T-cell (primary cell): Measurements from ENCODE around the gene SLAMF6. TPM values are rescaled to one million over a fixed set of nuclear protein-coding genes. Genes with fewer than 3 reads are reported as not detected.

Source experiments
- ATAC-seq, 4 experiments: fragments of 200-7000 bp in 3 of 4; fragments of 150-1000 bp in 1 of 4; cut with Tn5 transposase; replicated peaks in 1 of 4; 1 replicate in 3 of 4; 2 replicates in 1 of 4; pipeline ENCODE4 v1.10.0; 2021; ENCODE audit warnings: moderate library complexity in 3 of 4, mild to moderate bottlenecking in 2 of 4, moderate number of reproducible peaks in 1 of 4
- CTCF ChIA-PET, 2 donors: fragments of 300-600 bp; sonication (Branson Sonifier 250); formaldehyde crosslinking; loops; one replicate each; lab custom pipeline; 2022; ENCODE audit warnings: antibody characterized with exemption in 2 of 2; lab: Charles Lee
- POLR2A ChIA-PET, 2 donors: fragments of 300-600 bp; sonication (Branson Sonifier 250); formaldehyde crosslinking; loops; one replicate each; lab custom pipeline; 2022; ENCODE audit warnings: antibody characterized with exemption in 2 of 2; lab: Charles Lee
- DNase-seq, 35 experiments: peaks; one replicate each; pipeline versions ENCODE4 v3.0.0 to v3.0.0-alpha.2; 2013 to 2023
- H3K27ac ChIP-seq: one replicate; pipeline ENCODE4 v1.5.1; 2013; ENCODE audit warnings: low read length
- H3K27me3 ChIP-seq, 2 experiments: replicated peaks in 1 of 2; 1 replicate in 1 of 2; 2 replicates in 1 of 2; pipeline versions ENCODE4 v1.6.1 to v1.7.0; 2013; ENCODE audit warnings: low read length in 1 of 2, mixed read lengths in 1 of 2; ENCODE audit not compliant: control insufficient read depth in 2 of 2, insufficient read depth in 2 of 2; ENCODE audit errors: extremely low read depth in 1 of 2
- H3K36me3 ChIP-seq, 2 donors: 1 replicate in 1 of 2; 2 replicates in 1 of 2; pipeline versions ENCODE4 v1.6.1 to v1.7.0; 2013; ENCODE audit warnings: low read length in 1 of 2; ENCODE audit not compliant: control insufficient read depth in 2 of 2, insufficient read depth in 1 of 2; ENCODE audit errors: extremely low read depth in 1 of 2
- H3K4me1 ChIP-seq, 2 experiments: 1 replicate in 1 of 2; 2 replicates in 1 of 2; pipeline versions ENCODE4 v1.6.1 to v1.7.0; 2013; ENCODE audit warnings: low read length in 2 of 2, mixed read lengths in 1 of 2; ENCODE audit not compliant: insufficient read depth in 2 of 2, control insufficient read depth in 1 of 2; ENCODE audit errors: extremely low read depth in 1 of 2
- H3K4me3 ChIP-seq, 2 donors: 1 replicate in 1 of 2; 2 replicates in 1 of 2; pipeline versions ENCODE4 v1.5.1 to v1.7.0; 2013; ENCODE audit warnings: mild to moderate bottlenecking in 2 of 2, low read length in 1 of 2, moderate library complexity in 1 of 2; ENCODE audit not compliant: control insufficient read depth in 1 of 2; ENCODE audit errors: extremely low read depth in 1 of 2
- H3K9me3 ChIP-seq: 2 replicates; pipeline ENCODE4 v1.7.0; 2013
- H3K27ac Mint-ChIP-seq, 2 donors: one replicate each; pipeline ENCODE4 v1.8.0; 2020 to 2021; ENCODE audit warnings: mild to moderate bottlenecking in 2 of 2, mixed read lengths in 2 of 2
- H3K27me3 Mint-ChIP-seq, 2 donors: one replicate each; pipeline ENCODE4 v1.8.0; 2021 to 2022; ENCODE audit warnings: mixed read lengths in 2 of 2
- H3K36me3 Mint-ChIP-seq: one replicate; pipeline ENCODE4 v1.8.0; 2021; ENCODE audit warnings: mixed read lengths
- H3K4me1 Mint-ChIP-seq, 3 donors: one replicate each; pipeline ENCODE4 v1.8.0; 2020 to 2022; ENCODE audit warnings: mixed read lengths in 3 of 3, mild to moderate bottlenecking in 1 of 3
- H3K4me3 Mint-ChIP-seq, 3 donors: one replicate each; pipeline ENCODE4 v1.8.0; 2020 to 2022; ENCODE audit warnings: mild to moderate bottlenecking in 3 of 3, mixed read lengths in 3 of 3, moderate library complexity in 3 of 3
- H3K9me3 Mint-ChIP-seq, 3 donors: one replicate each; pipeline ENCODE4 v1.8.0; 2020 to 2022; ENCODE audit warnings: mixed read lengths in 3 of 3
- WGBS: methylation state at CpG from one replicate; pipeline ENCODE4 v1.1.5; 2013; ENCODE audit warnings: missing lambda C conversion rate; ENCODE audit not compliant: insufficient coverage; 5-methylcytosine and 5-hydroxymethylcytosine counted together
- total RNA-seq, 35 experiments: library from RNA in 6 of 35; stranded (reverse) in 6 of 35; fragments of 120-200 nt in 1 of 35; gene quantifications; one replicate each; pipeline versions ENCODE4 v1.2.1 to v1.2.4 and lab custom pipeline; 2013 to 2026

The SLAMF6 gene
- total RNA-seq, 5 donors from 2014 or later (not counting 1 experiment from before 2014, with no cell fraction given), result 39.9 to 53.0 (median 47.3) TPM

DNA sequence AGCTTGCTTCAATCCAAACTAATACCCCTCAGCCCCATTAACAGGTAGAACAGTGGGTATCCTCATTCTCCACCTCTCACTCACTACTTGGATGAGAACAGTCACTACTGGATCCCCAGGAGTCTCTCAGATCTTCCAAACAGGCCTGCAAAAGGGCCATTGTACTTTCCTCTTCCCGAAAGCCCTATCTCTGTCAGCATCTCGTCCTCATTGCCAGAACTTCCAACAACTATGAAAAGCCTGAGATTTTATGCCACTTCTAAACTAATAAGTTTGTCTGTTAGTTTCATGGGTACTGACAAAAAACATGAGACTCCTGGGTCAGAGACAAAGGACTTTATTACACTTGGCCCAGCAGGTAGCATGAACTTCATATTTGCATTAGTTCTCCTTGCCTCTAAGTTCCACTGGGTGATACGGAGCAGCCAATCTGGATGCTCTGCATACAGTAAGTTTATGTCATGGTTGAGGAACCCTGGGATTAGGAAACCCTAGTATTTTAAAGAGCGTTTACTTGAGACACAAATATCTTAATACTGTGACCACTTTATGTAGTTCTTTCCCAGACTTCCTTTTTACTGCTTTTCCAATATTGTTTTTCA is 84.6 kb downstream of the SLAMF6 start:
- H3K36me3 Mint-ChIP-seq, result peaks cover 5% of the 10 kb centered on the region
- DNase-seq (peak in 1 of 35 experiments; percentile 38), ATAC-seq (peak; percentile 32 to 44 (median 40))
- CTCF ChIA-PET, result no interaction called here
- H3K4me3 Mint-ChIP-seq, result peak overlapping the region; percentile 67 to 83 (median 82)
- POLR2A ChIA-PET, result interaction anchor here in 1 of 2 donors (1.0 kb wide), 1 partner anchor 180 kb away, joined by 3 read pairs; no protein-coding TSS in a partner anchor
- peaks cover 7 to 10% (median 10%) of the 10 kb centered on the region in 3 donors for H3K9me3 Mint-ChIP-seq
- H3K4me3 ChIP-seq, result peak overlapping the region; percentile 38 to 46
- peak overlapping the region; percentile 94 for H3K27ac ChIP-seq
- WGBS, result 100% methylated on average over 1 of the region's 4 CpGs
- no peaks in the 10 kb centered on the region for H3K9me3 ChIP-seq
- H3K4me1 ChIP-seq, result peaks cover 13 to 21% of the 10 kb centered on the region in 2 experiments
- peaks cover 33 to 56% (median 50%) of the 10 kb centered on the region in 3 donors for H3K4me1 Mint-ChIP-seq
- H3K27me3 ChIP-seq, result no peaks in the 10 kb centered on the region
- peak overlapping the region; percentile 95 to 100 for H3K27ac Mint-ChIP-seq
- no peaks in the 10 kb centered on the region for H3K27me3 Mint-ChIP-seq
- H3K36me3 ChIP-seq, result no peaks in the 10 kb centered on the region

DNA sequence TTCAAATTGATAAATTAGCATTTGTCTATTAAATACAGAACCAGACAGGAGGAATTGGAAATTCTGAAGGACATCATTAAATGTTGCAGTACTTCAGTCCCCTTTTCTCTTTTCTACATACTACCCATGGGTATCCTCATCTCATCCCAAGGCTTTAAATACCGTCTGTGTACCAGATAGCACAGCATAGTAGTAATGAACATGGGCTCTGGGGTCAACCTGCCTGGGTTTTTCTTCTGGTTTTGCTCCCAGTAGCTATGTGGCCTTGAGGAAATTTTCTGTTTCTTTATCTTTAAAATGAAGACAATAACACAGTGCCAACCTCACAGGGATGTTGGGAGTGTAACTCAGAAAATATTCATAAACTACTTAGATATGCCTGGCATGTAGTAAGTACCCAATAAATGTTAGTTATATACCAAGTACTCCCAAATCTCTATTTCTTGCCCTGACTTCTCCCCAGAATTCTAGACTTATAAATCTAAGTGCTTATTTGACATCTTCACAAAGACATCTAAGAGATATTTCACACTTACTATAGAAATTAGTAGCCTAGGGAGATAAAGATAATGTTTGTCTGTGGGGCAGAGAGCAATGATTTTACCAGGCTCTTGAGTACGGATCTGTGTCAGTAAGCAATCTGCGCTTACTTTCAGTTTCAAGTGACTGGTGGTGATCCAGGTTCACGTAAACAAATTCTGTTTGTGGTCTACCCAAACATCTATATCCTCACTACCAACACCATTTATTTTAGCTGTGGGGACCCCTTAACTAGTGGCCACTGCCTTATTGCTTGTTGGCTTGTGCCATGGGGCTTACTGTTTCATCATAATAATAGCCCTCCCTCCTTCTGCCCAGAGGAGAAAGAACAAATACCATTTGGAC is 85.4 kb downstream of the SLAMF6 start:
- POLR2A ChIA-PET, result interaction anchor here in 1 of 2 donors (1.0 kb wide), 1 partner anchor 181 kb away, joined by 3 read pairs; no protein-coding TSS in a partner anchor
- Histone ChIP-seq H3K9me3 (no peaks in the 10 kb centered on the region), H3K4me1 (peaks cover 13 to 25% of the 10 kb centered on the region in 2 experiments), H3K27me3 (no peaks in the 10 kb centered on the region), H3K4me3 (peak overlapping the region; percentile 38 to 46), H3K27ac (peak overlapping the region; percentile 94), H3K36me3 (no peaks in the 10 kb centered on the region)
- Mint-ChIP-seq H3K36me3 (peaks cover 5% of the 10 kb centered on the region), H3K9me3 (peaks cover 7 to 10% (median 10%) of the 10 kb centered on the region in 3 donors), H3K4me3 (peak overlapping the region; percentile 67 to 83 (median 82)), H3K4me1 (peaks cover 33 to 58% (median 50%) of the 10 kb centered on the region in 3 donors), H3K27me3 (no peaks in the 10 kb centered on the region), H3K27ac (peak overlapping the region; percentile 95 to 100)
- WGBS, result no CpG with 5 or more reads among the region's 4 CpGs
- ATAC-seq (peak; percentile 78 to 90 (median 84)), DNase-seq (peak in 9 of 35 experiments; percentile 5 to 74 (median 16))
- CTCF ChIA-PET, result no interaction called here

DNA sequence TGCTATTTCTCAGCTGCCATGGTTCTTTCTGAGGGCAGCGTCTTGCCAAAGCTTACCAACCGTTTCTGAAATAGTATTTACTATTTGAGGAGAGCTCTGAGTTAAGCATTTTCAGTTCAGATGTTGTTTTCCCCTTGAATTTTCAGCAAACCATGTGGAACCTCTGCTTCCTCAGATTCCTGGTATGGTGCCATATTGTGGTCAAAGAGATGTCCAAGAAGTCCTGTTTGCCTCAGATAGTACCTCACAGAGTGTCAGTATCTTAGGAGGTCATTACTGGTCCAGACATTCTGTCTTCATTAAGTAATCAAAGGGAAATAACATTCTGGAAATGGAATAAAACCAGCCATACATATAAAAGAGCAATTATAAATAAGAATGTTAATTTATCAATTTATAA is 86.1 kb downstream of the SLAMF6 start:
- CTCF ChIA-PET, result interaction anchor here in 1 of 2 donors (0.7 kb wide), 1 partner anchor 104 kb away, joined by 3 read pairs; no protein-coding TSS in a partner anchor

More for the DNA sequence above, 86.1 kb downstream of the SLAMF6 start:
- POLR2A ChIA-PET, result no interaction called here
- H3K4me1 ChIP-seq, result peaks cover 15 to 30% of the 10 kb centered on the region in 2 experiments
- H3K4me3 ChIP-seq, result no peak overlapping the region
- ATAC-seq, result no peak
- H3K36me3 ChIP-seq, result no peaks in the 10 kb centered on the region
- no peaks in the 10 kb centered on the region for H3K27me3 Mint-ChIP-seq
- peaks cover 40 to 65% (median 57%) of the 10 kb centered on the region in 3 donors for H3K4me1 Mint-ChIP-seq
- H3K27ac ChIP-seq, result peak overlapping the region; percentile 94
- peaks cover 5% of the 10 kb centered on the region for H3K36me3 Mint-ChIP-seq
- H3K4me3 Mint-ChIP-seq, result peak overlapping the region in 1 of 3 donors; percentile 82
- H3K9me3 ChIP-seq, result no peaks in the 10 kb centered on the region
- 60% methylated on average over 1 of the region's 2 CpGs for WGBS
- peak overlapping the region; percentile 95 to 100 for H3K27ac Mint-ChIP-seq
- peaks cover 7 to 10% (median 10%) of the 10 kb centered on the region in 3 donors for H3K9me3 Mint-ChIP-seq
- H3K27me3 ChIP-seq, result no peaks in the 10 kb centered on the region
- no peak for DNase-seq

Other genes starting within 250 kb of the SLAMF6 start
- gene PEX19, start 238.1 kb downstream of the SLAMF6 start, total RNA-seq, result 10 to 100 TPM; 49.8 to 59.5 (median 53.3) TPM
- gene COPA, start 180.0 kb downstream of the SLAMF6 start, total RNA-seq, result 100 to 1,000 TPM; 106 to 126 (median 111) TPM
- gene NCSTN, start 179.9 kb downstream of the SLAMF6 start, total RNA-seq, result 10 to 100 TPM; 62.2 to 78.9 (median 71.8) TPM
- gene NHLH1, start 156.2 kb downstream of the SLAMF6 start, total RNA-seq, result under 1 TPM in 3 of 5 donors, not detected in 2; 0.16 to 0.38 (median 0.38) TPM
- under 1 TPM in 3 of 5 donors, not detected in 2; 0.16 to 0.26 (median 0.20) TPM for gene VANGL2, start 122.7 kb downstream of the SLAMF6 start, total RNA-seq
- 10 to 100 TPM; 47.5 to 97.4 (median 51.8) TPM for gene CD84, start 56.2 kb upstream of the SLAMF6 start, total RNA-seq
- gene SLAMF1, start 123.8 kb upstream of the SLAMF6 start, total RNA-seq, result 10 to 100 TPM; 19.4 to 38.7 (median 30.7) TPM
- 100 to 1,000 TPM; 249 to 393 (median 273) TPM for gene CD48, start 188.6 kb upstream of the SLAMF6 start, total RNA-seq
- gene SLAMF7, start 216.0 kb upstream of the SLAMF6 start, total RNA-seq, result 10 to 100 TPM in 4 of 5 donors, 1 to 10 TPM in 1; 9.5 to 32.0 (median 25.5) TPM